ENCODE measurements around the gene RAP1A.

The RAP1A gene

GRCh38 chr1:111633736-111634247 lies 14.2 kb downstream of the RAP1A start:
- in situ Hi-C loops (cut with HindIII; ENCODE audit: low pct_ligation_motif_present, low sequenced_read_pairs): no loop called here

DNA sequence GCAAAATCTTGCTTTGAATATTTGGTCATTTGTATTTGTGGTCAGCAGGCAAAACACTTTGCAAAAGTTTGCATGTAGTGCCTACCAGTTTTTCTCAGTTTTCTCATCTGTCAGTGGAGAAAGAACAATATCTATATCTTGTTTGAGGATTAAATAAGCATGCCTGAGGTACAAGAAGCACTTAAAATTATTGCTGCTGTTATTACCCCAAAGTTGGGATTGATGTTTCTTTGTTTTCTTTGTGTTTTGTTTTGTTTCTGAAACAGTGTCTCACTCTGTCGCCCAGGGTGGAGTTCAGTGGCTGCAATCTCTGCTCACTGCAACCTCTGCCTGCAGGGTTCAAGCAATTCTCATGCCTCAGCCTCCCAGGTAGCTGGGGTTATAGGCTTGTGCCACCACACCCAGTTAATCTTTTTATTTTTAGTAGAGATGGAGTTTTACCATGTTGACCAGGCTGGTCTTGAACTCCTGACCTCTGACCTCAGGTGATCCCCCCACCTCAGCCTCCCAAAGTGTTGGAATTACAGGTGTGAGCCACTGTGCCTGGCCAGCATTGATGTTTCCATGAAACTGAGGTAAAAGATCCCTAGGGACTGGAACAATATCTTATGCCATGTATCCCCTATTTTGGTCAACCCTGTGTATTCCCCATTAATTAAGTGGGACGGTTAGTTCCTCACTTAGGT lies 15.9 kb downstream of the RAP1A start:
- TF ChIP-seq, protein P1, sequence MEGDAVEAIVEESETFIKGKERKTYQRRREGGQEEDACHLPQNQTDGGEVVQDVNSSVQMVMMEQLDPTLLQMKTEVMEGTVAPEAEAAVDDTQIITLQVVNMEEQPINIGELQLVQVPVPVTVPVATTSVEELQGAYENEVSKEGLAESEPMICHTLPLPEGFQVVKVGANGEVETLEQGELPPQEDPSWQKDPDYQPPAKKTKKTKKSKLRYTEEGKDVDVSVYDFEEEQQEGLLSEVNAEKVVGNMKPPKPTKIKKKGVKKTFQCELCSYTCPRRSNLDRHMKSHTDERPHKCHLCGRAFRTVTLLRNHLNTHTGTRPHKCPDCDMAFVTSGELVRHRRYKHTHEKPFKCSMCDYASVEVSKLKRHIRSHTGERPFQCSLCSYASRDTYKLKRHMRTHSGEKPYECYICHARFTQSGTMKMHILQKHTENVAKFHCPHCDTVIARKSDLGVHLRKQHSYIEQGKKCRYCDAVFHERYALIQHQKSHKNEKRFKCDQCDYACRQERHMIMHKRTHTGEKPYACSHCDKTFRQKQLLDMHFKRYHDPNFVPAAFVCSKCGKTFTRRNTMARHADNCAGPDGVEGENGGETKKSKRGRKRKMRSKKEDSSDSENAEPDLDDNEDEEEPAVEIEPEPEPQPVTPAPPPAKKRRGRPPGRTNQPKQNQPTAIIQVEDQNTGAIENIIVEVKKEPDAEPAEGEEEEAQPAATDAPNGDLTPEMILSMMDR (IDR thresholded peaks at IDR 0.05; ENCODE audit: low read depth, low read length, missing control alignments): no peak
- Histone ChIP-seq H3K4me3 (ENCODE audit: low read depth, low read length) (no peak overlapping the region), H3K27ac (no peak overlapping the region), H3K27me3 (replicated peaks) (no peaks in the 10 kb centered on the region), H3K36me3 (replicated peaks) (no peaks in the 10 kb centered on the region)
- no peak for DNase-seq
- in situ Hi-C loops (cut with HindIII; ENCODE audit: low pct_ligation_motif_present, low sequenced_read_pairs): no loop called here

More at GRCh38 chr1:111633736-111634247, 14.2 kb downstream of the RAP1A start:
- Histone ChIP-seq H3K36me3 (replicated peaks) (no peaks in the 10 kb centered on the region), H3K4me3 (ENCODE audit: low read depth, low read length) (no peak overlapping the region), H3K27me3 (replicated peaks) (no peaks in the 10 kb centered on the region), H3K27ac (no peak overlapping the region)
- DNase-seq: no peak
- TF ChIP-seq, protein P1 (IDR thresholded peaks at IDR 0.05; ENCODE audit: low read depth, low read length, missing control alignments): no peak

GRCh38 chr1:111638320-111638719 lies 18.7 kb downstream of the RAP1A start:
- Histone ChIP-seq H3K36me3 (replicated peaks) (no peaks in the 10 kb centered on the region), H3K4me3 (ENCODE audit: low read depth, low read length) (no peak overlapping the region), H3K27me3 (replicated peaks) (no peaks in the 10 kb centered on the region), H3K27ac (no peak overlapping the region)
- in situ Hi-C loops (cut with HindIII; ENCODE audit: low pct_ligation_motif_present, low sequenced_read_pairs): no loop called here
- TF ChIP-seq, protein P1 (IDR thresholded peaks at IDR 0.05; ENCODE audit: low read depth, low read length, missing control alignments): no peak
- DNase-seq: no peak

- in situ Hi-C loops (cut with HindIII; ENCODE audit: low pct_ligation_motif_present, low sequenced_read_pairs): no loop called here
- TF ChIP-seq, protein P1 (IDR thresholded peaks at IDR 0.05; ENCODE audit: low read depth, low read length, missing control alignments): no peak
- Histone ChIP-seq H3K27me3 (replicated peaks) (no peaks in the 10 kb centered on the region), H3K27ac (no peak overlapping the region), H3K4me3 (ENCODE audit: low read depth, low read length) (no peak overlapping the region), H3K36me3 (replicated peaks) (no peaks in the 10 kb centered on the region)
- no peak for DNase-seq
Observed at GRCh38 chr1:111639602-111640198, 20.1 kb downstream of the RAP1A start.

GRCh38 chr1:111643097-111643496 lies 23.5 kb downstream of the RAP1A start:
- DNase-seq: no peak
- no peaks in the 10 kb centered on the region for H3K36me3 ChIP-seq (replicated peaks)
- TF ChIP-seq, protein P1 (IDR thresholded peaks at IDR 0.05; ENCODE audit: low read depth, low read length, missing control alignments): no peak
- H3K27me3 ChIP-seq (replicated peaks): no peaks in the 10 kb centered on the region
- H3K4me3 ChIP-seq (ENCODE audit: low read depth, low read length): no peak overlapping the region
- no peak overlapping the region for H3K27ac ChIP-seq
- in situ Hi-C loops (cut with HindIII; ENCODE audit: low pct_ligation_motif_present, low sequenced_read_pairs): no loop called here
